ENCODE data around the gene DYRK2. TPM values are rescaled to one million over a fixed set of nuclear protein-coding genes. Genes with fewer than 3 reads are reported as not detected.

Gene DYRK2
- total and polyA plus RNA-seq, 10 of the 15 experiments (the other 5 are each of a cell fraction or from before 2014, with no cell fraction given): 3.1 to 35.9 (median 12.2) TPM

DNA sequence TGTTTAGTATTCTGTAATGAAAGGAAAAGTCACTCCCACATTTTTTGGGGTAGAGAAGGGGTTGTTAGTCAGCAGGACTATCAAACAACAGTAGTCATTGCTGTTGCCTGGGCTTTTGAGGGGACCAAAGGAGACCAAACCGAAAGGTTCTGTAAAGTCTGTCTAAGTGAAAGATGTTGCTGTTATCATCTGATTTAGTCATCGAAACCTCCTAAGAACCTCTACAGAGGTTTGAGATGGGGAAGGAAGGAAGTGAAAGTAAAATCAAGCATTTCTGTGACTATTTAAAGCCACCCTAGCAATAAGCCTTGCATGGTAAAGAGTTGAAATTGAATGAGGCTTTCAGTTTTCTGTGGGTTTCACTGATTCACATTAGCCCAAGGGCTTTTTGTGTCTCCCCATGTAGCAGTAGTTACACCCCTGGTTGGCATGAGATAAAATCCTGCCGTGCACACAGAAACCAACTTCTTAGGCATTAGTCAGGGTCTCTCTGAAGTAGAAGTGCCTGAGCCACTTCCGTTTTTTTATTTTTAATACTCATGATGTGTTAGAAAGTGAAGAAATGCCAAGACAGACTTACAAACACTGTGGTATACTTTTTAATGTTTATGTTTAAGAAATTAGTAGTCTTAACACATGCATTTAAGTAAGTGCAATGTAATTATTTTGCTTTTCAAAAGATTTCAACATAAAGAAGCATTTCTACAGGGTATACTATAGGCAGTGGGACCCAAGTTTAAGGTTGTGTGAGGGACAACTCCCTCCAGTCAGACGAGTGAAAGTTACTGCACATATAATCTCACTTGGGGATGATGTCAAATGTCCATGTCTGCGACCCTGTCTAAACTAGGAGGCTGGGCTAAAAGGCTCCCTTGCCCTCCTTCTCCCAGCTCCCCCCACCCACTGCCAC is 50.4 kb downstream of the DYRK2 start:
- Histone ChIP-seq H3K4me3 (no peak overlapping the region), H3K27ac (ENCODE audit: control insufficient read depth, insufficient read depth) (peak overlapping the region; percentile 64), H3K9ac (ENCODE audit: control insufficient read depth, insufficient read depth, low read length) (no peak overlapping the region), H3K79me2 (ENCODE audit: control insufficient read depth, insufficient read depth, low read length) (no peaks in the 10 kb centered on the region), H3K36me3 (ENCODE audit: control insufficient read depth in 2 of 2, insufficient read depth in 2 of 2, low read length in 1 of 2) (no peaks in the 10 kb centered on the region), H3K9me3 (replicated peaks; ENCODE audit: control insufficient read depth, insufficient read depth, low read length) (no peaks in the 10 kb centered on the region; the same call in 2 of the 3 replicates), H3K4me1 (ENCODE audit: control insufficient read depth, insufficient read depth, low read length) (peaks cover 28% of the 10 kb centered on the region), H4K20me1 (ENCODE audit: control insufficient read depth, insufficient read depth) (no peaks in the 10 kb centered on the region), H3K27me3 (replicated peaks in 1 of 2; ENCODE audit: control insufficient read depth in 2 of 2, insufficient read depth in 2 of 2, low read length in 1 of 2) (peaks cover 0 to 2% of the 10 kb centered on the region in 2 experiments; a peak in 1 of 4 replicates), H3K4me2 (ENCODE audit: control insufficient read depth, insufficient read depth) (peak overlapping the region; percentile 91), H2AFZ (ENCODE audit: control insufficient read depth, low read depth, low read length) (no peak overlapping the region; the same call in 1 of the 2 replicates)
- ChIA-PET SMC1A (ENCODE audit: uncharacterized antibody, unreplicated experiment) (interaction anchor here (0.8 to 1.1 kb wide), 3 partner anchors 12 to 140 kb away, joined by 3 read pairs; no protein-coding TSS in a partner anchor), CTCF (interaction anchor here (0.5 to 1.5 kb wide), 3 partner anchors 36 to 250 kb away, joined by 3 to 4 read pairs (median 3); no protein-coding TSS in a partner anchor), POLR2A (interaction anchor here (1.0 kb wide), 1 partner anchor 76 kb away, joined by 4 read pairs; no protein-coding TSS in a partner anchor), RAD21 (ENCODE audit: unreplicated experiment) (interaction anchor here (1.2 kb wide), 1 partner anchor 12 kb away, joined by 4 read pairs; no protein-coding TSS in a partner anchor)
- no TSS peak for BruUV-seq (replicated peaks)
- 2% methylated on average over 6 of the region's 6 CpGs for WGBS (ENCODE audit: insufficient coverage, insufficient replicate concordance, low lambda C conversion rate, missing lambda C conversion rate)
- DNase-seq (ENCODE audit: low read depth, low spot score): peak; percentile 98
- ATAC-seq: peak; percentile 96
- peak; percentile 92 for FAIRE-seq
- in situ Hi-C loops (cut with MboI): no loop called here
- intact Hi-C loops (cut with micrococcal nuclease; ENCODE audit: unreplicated experiment): loop anchor here (2.0 to 5.0 kb wide), 3 partner anchors 48 to 430 kb away; partner anchors contain the start of gene CAND1
- TF ChIP-seq PAX5 (IDR thresholded peaks at IDR 0.05; ENCODE audit: borderline replicate concordance, low read depth, low read length) (peak; percentile 76; the same call in 1 of the 2 replicates), TCF12 (IDR thresholded peaks at IDR 0.05; ENCODE audit: low read depth, low read length) (0 out of 2 replicates have a peak, but pooled peaks have one; percentile 42), SMC3 (IDR thresholded peaks at IDR 0.05; ENCODE audit: borderline replicate concordance, low read length) (no peak), CBX5 (IDR thresholded peaks at IDR 0.05; ENCODE audit: low read depth) (peak; percentile 95), SPI1 (IDR thresholded peaks at IDR 0.05; ENCODE audit: borderline replicate concordance, insufficient read depth, low read depth, low read length) (peak; percentile 97), JUNB (IDR thresholded peaks at IDR 0.05) (peak; percentile 84), CHD2 (IDR thresholded peaks at IDR 0.05; ENCODE audit: borderline replicate concordance, low read depth, low read length) (0 out of 2 replicates have a peak, but pooled peaks have one; percentile 27), CREM (IDR thresholded peaks at IDR 0.05; ENCODE audit: low read depth) (peak; percentile 84), HDGF (IDR thresholded peaks at IDR 0.05) (no peak)
- TF ChIP-seq, protein P1, sequence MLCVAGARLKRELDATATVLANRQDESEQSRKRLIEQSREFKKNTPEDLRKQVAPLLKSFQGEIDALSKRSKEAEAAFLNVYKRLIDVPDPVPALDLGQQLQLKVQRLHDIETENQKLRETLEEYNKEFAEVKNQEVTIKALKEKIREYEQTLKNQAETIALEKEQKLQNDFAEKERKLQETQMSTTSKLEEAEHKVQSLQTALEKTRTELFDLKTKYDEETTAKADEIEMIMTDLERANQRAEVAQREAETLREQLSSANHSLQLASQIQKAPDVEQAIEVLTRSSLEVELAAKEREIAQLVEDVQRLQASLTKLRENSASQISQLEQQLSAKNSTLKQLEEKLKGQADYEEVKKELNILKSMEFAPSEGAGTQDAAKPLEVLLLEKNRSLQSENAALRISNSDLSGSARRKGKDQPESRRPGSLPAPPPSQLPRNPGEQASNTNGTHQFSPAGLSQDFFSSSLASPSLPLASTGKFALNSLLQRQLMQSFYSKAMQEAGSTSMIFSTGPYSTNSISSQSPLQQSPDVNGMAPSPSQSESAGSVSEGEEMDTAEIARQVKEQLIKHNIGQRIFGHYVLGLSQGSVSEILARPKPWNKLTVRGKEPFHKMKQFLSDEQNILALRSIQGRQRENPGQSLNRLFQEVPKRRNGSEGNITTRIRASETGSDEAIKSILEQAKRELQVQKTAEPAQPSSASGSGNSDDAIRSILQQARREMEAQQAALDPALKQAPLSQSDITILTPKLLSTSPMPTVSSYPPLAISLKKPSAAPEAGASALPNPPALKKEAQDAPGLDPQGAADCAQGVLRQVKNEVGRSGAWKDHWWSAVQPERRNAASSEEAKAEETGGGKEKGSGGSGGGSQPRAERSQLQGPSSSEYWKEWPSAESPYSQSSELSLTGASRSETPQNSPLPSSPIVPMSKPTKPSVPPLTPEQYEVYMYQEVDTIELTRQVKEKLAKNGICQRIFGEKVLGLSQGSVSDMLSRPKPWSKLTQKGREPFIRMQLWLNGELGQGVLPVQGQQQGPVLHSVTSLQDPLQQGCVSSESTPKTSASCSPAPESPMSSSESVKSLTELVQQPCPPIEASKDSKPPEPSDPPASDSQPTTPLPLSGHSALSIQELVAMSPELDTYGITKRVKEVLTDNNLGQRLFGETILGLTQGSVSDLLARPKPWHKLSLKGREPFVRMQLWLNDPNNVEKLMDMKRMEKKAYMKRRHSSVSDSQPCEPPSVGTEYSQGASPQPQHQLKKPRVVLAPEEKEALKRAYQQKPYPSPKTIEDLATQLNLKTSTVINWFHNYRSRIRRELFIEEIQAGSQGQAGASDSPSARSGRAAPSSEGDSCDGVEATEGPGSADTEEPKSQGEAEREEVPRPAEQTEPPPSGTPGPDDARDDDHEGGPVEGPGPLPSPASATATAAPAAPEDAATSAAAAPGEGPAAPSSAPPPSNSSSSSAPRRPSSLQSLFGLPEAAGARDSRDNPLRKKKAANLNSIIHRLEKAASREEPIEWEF (IDR thresholded peaks at IDR 0.05; ENCODE audit: insufficient replicate concordance, low read depth, low read length): peak; percentile 38
- TF ChIP-seq, protein P2, sequence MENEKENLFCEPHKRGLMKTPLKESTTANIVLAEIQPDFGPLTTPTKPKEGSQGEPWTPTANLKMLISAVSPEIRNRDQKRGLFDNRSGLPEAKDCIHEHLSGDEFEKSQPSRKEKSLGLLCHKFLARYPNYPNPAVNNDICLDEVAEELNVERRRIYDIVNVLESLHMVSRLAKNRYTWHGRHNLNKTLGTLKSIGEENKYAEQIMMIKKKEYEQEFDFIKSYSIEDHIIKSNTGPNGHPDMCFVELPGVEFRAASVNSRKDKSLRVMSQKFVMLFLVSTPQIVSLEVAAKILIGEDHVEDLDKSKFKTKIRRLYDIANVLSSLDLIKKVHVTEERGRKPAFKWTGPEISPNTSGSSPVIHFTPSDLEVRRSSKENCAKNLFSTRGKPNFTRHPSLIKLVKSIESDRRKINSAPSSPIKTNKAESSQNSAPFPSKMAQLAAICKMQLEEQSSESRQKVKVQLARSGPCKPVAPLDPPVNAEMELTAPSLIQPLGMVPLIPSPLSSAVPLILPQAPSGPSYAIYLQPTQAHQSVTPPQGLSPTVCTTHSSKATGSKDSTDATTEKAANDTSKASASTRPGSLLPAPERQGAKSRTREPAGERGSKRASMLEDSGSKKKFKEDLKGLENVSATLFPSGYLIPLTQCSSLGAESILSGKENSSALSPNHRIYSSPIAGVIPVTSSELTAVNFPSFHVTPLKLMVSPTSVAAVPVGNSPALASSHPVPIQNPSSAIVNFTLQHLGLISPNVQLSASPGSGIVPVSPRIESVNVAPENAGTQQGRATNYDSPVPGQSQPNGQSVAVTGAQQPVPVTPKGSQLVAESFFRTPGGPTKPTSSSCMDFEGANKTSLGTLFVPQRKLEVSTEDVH (IDR thresholded peaks at IDR 0.05; ENCODE audit: low read depth, partially characterized antibody): no peak
